Dedifferentiated amniotic fluid mesenchymal stem cell (primary cell): Measurements from ENCODE around the gene ZSCAN26.

ENCODE experiments used
- DNase-seq: peaks from one replicate; pipeline ENCODE4 v3.0.0-alpha.2; 2016; ENCODE audit errors: extremely low spot score

ZSCAN26 gene

GRCh38 chr6:28266962-28267694 lies at the start of gene ZSCAN26:
ZSCAN26 (plus strand) TSS chr6:28267143; CDS start chr6:28271920, 4,777 bp downstream.
- DNase-seq, result peak; percentile 77

- no peak for DNase-seq
These were observed 49.1 kb upstream of the ZSCAN26 start for GRCh38 chr6:28217890-28218289.

GRCh38 chr6:28218312-28219248 lies 48.4 kb upstream of the ZSCAN26 start:
- peak; percentile 47 for DNase-seq

GRCh38 chr6:28220257-28221133 lies 46.4 kb upstream of the ZSCAN26 start:
- DNase-seq, result no peak

DNA sequence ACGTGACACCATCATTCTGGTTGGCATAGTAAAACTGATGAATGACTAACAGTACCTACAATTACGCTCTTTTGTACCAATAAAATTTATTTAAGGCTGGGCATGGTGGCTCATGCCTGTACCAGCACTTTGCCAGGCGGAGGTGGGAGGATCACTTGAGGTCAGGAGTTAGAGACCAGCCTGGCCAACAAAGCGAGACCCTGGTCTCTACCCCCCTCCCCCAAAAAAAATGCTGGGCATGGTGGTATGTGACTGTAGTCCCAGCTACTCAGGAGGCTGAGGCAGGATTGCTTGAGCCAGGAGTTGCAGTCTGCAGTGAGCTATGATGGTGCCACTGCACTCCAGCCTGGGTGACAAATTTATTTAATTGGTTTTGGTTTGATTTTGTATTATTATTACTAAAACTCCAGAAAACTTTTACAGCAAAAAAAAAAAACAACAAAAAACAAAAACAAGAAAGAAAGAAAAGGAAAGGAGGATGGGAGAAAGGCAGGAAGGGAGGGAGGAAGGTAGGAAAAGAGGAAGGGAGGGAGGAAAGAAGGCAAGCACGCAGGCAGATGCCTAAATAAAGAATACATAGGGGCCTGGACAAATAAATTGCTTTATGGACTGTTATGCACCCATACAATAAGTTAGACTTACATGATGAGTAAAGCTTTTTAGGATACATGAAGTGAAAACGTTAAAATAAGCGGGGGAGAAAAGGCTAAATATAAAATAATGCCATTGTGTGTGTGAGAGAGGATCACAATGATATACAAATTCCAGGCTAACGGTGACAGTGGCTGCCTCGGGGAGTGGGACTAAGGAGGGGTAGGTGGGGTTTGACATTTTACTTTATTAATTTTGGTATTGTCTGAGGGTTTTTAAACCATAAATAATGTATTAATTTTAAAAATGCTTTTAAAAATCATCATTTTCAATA lies 42.5 kb upstream of the ZSCAN26 start:
- DNase-seq, result no peak

DNA sequence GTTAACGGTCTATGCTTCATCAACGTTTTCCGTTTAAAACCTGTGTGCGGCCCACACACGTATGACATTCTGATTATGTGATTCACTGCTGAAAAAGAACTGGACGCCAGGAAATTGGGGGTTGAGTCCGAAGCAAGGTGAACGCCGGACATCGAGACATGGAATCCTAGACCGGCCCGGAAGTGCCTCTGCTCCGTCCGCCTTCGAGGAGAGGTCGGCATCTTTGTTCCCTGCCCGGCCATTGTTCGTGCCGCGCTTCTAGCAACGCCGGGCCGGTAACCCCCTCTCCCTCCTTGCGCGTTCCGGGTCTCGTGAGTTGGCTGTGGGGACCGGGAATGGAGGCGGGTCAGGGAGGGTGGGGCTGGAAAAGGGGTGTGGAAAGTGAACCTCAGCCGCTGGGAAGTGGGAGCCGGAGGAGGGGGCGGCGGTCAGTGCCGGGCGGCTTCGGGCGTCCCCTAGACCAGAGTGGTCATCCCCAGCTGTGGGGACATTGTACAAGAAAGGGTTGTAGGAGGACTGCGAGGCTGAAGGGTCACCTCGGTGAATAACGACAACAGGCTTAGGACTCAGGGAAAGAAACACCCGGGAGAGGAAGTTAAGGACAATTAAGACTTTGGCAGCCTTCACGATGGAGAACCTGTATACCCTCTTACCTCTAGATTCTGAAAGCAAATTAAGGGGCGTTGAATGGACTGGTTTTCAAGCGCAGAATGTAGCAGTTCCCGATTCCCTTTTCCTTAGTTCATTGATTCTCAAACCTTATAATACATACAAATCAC lies 41.7 kb upstream of the ZSCAN26 start, which contains the start of gene ZSCAN9:
Gene ZSCAN9 (plus strand): TSS at position 220 of the 779 bp plus-strand sequence. CDS start 1,810 bp downstream, outside the sequence.
- DNase-seq, result peak; percentile 80

DNA sequence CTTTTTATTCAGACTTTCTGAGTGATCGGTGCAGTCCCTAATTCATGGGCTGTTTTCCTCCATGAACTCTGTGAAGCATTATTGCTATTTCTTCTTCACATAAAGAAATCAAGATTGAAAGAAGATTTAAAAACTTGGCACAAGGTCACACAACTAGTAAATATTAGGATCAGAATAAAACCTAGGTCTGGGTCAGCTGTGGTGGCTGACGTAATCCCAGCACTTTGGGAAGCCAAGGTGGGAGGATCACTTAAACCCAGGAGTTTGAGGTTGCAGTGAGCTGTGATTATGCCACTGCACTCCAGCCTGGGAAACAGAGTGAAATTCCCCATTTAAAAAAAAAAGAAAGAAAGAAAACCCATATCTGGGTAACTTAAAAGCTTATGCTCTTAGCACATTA lies 40.5 kb upstream of the ZSCAN26 start:
- DNase-seq, result no peak

GRCh38 chr6:28232785-28233184 lies 34.2 kb upstream of the ZSCAN26 start:
- no peak for DNase-seq

GRCh38 chr6:28235912-28236452 lies 31.0 kb upstream of the ZSCAN26 start:
- DNase-seq, result no peak

DNA sequence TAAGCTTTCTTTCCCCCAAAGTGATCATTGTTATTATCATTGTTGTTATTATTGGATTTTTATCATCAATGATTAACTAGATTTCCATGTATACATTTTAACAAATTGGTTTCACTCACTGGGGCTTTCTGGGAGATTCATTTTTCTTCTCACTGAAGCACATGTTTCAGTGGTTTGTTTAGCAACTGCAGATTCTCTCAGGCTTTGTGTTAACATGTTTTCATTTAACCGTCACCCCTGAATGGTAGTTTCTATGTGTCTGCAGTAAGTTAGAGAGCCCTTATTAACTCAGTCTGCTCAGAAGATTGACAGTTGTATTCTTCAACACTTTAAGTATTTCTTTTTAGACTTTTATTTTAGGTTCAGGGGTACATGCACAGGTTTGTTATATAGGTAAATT lies 27.3 kb upstream of the ZSCAN26 start:
- no peak for DNase-seq

DNA sequence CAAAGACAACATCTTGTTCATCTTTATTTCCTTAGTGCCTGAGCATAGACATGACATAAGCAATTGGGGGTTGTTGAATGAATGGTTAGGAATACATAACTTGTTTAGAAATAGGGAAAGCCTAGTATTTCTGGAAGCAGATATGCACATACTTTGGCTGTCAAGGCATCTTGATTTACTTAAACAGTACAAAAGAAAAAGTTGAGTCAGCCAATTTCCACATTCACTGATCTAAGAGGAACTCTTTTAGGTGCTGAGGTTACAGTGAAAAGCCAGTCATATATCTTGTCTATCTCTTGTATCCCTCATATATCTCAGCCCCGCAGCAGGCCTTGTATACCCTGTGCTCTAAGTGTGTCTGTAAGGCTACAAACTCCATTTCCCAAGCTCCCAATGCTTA lies 26.5 kb upstream of the ZSCAN26 start:
- DNase-seq, result no peak

DNA sequence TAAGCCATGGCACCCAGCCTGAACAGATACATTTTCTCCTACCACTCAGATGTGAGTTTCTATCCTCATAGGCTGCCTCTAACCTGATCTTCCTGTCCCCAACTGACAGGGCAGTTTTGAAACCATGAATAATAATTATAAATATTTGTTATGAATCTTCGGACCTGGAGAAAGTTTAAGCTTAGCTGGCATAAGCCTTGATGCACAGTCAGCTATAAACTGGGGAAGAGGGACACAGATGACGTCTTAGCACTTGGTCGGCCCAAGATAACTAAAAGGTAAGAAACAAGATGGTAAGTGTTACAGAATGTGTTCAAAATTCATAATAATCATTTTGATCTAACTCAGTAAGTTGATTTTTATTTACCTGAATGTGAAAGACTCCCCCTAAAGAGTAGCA lies 23.0 kb upstream of the ZSCAN26 start:
- no peak for DNase-seq

DNA sequence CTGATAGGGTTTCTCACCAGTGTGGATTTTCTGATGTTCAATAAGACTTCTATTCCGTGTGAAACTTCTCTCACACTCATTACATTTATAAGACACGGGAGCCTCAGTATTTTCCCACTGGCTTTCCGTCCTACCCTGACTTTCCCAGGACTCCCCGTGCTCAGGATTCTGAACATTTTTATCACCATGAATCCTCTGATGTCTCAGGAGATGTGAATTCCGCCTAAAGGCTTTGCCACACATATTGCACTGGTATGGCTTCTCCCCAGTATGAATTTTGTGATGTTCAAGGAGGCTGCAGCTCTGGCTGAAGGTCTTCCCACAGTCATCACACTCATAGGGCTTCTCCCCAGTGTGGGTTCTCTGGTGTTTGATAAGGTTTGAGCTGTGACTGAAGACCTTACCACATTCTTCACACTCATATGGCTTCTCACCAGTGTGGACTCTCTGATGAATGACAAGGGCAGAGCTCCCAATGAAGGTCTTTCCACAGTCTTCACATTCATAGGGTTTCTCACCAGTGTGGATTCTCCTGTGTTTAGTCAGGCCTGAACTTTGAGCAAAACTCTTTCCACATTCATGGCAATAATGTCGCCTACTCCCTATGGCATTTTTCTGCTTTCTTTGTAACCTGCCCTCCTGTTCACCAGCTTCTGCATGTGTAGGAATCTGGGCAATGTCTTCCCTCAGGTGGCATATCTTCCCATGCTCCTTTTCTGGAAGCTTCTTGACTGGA lies 21.6 kb upstream of the ZSCAN26 start:
- no peak for DNase-seq

- no peak for DNase-seq
These were observed 18.0 kb upstream of the ZSCAN26 start for GRCh38 chr6:28248916-28249315.

DNA sequence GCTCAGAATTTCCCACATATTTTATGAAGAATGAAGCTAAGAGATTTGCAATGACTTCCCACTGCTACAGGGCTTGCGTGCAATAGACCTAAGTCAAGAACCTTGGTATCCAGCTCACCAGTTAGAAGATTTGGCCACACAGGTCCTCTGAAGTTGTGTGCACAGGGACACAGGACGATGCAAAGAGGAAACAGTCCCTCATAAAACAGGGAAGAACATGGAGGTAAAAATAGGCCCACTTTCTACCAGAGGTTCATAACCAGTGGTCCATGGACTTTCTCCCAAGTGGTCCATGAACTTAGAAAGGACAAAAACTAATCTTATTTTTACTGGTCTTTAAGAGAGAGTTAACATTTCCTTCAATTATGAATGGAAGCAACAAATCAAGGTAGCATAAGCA lies 16.2 kb upstream of the ZSCAN26 start:
- DNase-seq, result no peak

- DNase-seq, result no peak
These were observed 15.3 kb upstream of the ZSCAN26 start for GRCh38 chr6:28251661-28252008.

DNA sequence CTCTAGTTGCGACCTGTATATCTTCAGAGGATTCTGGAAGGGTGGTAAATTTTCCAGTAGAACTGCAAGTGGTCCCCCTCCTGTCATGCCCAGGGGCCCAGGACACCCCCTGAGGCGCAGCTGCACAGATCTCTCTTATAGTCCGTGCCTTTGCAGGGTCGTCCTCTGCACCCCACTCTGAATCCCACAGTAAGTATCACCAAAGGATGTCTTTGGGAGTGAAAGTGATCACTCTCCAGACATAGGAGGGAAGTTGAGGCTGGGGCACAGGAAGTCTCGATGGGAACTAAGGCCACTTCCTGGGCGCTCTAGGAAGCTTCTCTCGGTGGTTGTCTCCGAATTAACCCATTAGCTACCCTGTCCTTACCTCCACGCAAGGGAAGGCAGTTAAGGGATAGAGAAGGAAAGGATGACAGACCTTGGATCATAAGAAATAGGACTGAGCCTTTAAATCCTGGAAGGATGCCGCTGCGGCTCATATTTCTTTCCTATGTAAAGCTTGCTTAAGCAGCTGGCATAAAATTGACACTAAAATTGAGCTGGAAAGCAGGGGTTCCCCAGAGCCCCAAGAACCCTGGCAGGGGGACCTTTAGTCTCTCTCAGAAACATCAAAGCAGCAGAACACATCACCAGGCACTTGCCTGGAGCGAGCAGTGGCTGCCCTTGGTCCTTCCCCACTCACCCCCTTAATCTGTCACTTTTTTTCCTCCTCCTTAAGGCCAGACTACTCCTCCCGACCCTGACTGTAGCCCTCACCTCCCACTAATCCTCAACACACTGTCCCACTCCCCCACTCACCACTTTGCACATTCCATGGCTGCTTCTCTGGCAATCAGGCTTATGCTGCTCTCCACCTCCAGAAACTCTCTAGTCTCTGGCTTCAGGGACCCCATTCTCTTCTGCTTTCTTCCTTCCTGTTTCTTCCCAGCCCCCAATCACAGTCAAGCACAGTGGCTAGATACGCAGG lies 14.7 kb upstream of the ZSCAN26 start, which contains the start of gene ZKSCAN4:
Gene ZKSCAN4 (minus strand): TSS at position 261 of the 967 bp plus-strand sequence. CDS start 289 bp downstream, outside the sequence.
- DNase-seq, result peak; percentile 77

- no peak for DNase-seq
These were observed 12.8 kb upstream of the ZSCAN26 start for GRCh38 chr6:28254121-28254519.
